Lower leg skin (tissue), 4 donors: Measurements from ENCODE around the gene NDUFA5. TPM values are rescaled to one million over a fixed set of nuclear protein-coding genes. Genes with fewer than 3 reads are reported as not detected.

Source experiments
- DNase-seq, 2 donors: peaks; one replicate each; pipeline ENCODE4 v3.0.0-alpha.2; 2019; ENCODE audit warnings: low spot score in 2 of 2
- H3K4me3 ChIP-seq: fragments of 200-600 bp; sonication (generic); 2 replicates; pipeline ENCODE4 v1.5.1; 2017; ENCODE audit warnings: mild to moderate bottlenecking, low read depth; ENCODE audit not compliant: poor library complexity, severe bottlenecking
- POLR2A ChIP-seq, 2 donors: fragments of 450-650 bp; IDR thresholded peaks; one replicate each; pipeline ENCODE4 v1.6.1; 2016 to 2017; ENCODE audit warnings: antibody characterized with exemption in 2 of 2, mild to moderate bottlenecking in 1 of 2, moderate library complexity in 1 of 2
- WGBS, 2 donors: methylation state at CpG; one replicate each; pipeline ENCODE4 v1.1.5; 2018; 5-methylcytosine and 5-hydroxymethylcytosine counted together
- intact Hi-C: fragments of 100-400 bp; cut with DNase I; formaldehyde crosslinking; loops from one replicate; pipeline ENCODE4 v1.15.0; 2023; ENCODE audit warnings: low total_unique reads
- total RNA-seq, 4 donors: library from RNA; depleted of rRNA; stranded (reverse); fragments of >200 nt; gene quantifications; one replicate each; pipeline ENCODE4 v1.1.0, GENCODE V29; 2016
- TF ChIP-seq, protein P1 (sequence below), 3 donors: fragments of 450-650 bp; IDR thresholded peaks; one replicate each; pipeline ENCODE4 v1.5.1; 2016; ENCODE audit warnings: antibody characterized with exemption in 3 of 3, mild to moderate bottlenecking in 3 of 3, moderate library complexity in 2 of 3

Gene NDUFA5
- total RNA-seq, 4 donors from 2014 or later = 24.9 to 41.9 (median 26.6) TPM

DNA sequence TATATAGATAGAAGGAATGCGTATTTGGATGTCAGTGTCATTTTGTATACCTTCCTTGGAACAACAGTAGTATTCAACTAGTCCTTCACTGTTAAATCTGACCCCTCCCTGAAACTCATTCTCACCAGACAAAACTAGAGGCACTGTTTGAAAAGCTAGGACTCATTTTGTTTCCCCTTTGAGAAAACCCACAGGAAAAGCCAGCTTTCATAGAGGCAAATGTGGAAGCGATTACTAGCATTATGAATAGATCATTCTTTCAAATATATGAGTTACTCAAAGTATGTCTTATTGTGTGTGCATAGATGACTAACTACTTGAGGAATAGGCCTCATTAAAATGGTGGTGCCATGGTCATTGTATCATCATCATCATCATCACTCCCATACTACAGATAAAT is 42.1 kb upstream of the NDUFA5 start:
- DNase-seq = no peak
- TF ChIP-seq POLR2A (IDR thresholded peaks at IDR 0.05) = no peak
- TF ChIP-seq, protein P1, sequence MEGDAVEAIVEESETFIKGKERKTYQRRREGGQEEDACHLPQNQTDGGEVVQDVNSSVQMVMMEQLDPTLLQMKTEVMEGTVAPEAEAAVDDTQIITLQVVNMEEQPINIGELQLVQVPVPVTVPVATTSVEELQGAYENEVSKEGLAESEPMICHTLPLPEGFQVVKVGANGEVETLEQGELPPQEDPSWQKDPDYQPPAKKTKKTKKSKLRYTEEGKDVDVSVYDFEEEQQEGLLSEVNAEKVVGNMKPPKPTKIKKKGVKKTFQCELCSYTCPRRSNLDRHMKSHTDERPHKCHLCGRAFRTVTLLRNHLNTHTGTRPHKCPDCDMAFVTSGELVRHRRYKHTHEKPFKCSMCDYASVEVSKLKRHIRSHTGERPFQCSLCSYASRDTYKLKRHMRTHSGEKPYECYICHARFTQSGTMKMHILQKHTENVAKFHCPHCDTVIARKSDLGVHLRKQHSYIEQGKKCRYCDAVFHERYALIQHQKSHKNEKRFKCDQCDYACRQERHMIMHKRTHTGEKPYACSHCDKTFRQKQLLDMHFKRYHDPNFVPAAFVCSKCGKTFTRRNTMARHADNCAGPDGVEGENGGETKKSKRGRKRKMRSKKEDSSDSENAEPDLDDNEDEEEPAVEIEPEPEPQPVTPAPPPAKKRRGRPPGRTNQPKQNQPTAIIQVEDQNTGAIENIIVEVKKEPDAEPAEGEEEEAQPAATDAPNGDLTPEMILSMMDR (IDR thresholded peaks at IDR 0.05) = no peak
- intact Hi-C loops = no loop called here
- WGBS, 2 donors = 86 to 89% methylated on average over 2 of the region's 2 CpGs
- H3K4me3 ChIP-seq = no peak overlapping the region

DNA sequence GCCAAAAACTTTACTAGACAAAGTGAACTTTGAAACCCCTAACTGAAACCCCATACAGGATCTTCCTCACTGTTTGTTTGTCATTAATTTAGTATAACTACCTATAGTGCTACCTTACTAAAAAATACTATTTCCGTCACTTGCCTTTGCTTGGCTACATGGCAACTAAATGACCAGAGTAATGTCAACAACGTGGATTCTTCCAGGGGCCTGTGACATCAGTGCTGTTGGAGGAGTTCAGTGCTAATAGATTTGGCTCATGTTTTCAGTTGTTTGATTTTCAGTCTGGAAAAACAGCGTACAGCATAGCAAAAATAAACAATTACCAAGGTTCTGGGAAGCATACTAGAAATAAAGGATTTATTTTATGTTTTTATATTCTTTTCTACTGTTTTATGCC is 41.0 kb upstream of the NDUFA5 start:
- TF ChIP-seq, protein P1 (IDR thresholded peaks at IDR 0.05) = no peak
- no peak for TF ChIP-seq POLR2A (IDR thresholded peaks at IDR 0.05)
- 70 to 72% methylated on average over 3 of the region's 3 CpGs for WGBS, 2 donors
- no peak for DNase-seq
- H3K4me3 ChIP-seq = no peak overlapping the region
- intact Hi-C loops = no loop called here

DNA sequence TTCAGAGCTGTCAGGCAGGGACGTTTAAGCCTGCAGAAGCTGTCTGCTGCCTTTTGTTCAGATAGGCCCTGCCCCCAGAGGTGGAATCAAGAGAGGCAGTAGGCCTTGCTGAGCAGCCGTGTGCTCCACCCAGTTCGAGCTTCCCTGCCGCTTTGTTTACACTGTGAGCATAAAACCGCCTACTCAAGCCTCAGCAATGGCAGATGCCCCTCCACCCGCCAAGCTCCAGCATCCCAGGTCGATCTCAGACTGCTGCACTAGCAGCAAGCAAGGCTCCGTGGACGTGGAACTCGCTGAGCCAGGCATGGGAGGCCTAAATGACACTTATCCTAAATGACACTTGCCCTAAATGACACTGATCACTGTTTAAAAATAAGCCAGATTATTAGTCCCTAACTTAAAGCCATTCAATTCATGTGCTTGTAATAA is 37.2 kb upstream of the NDUFA5 start:
- no peak for DNase-seq
- intact Hi-C loops = no loop called here
- TF ChIP-seq POLR2A (IDR thresholded peaks at IDR 0.05) = no peak
- TF ChIP-seq, protein P1 (IDR thresholded peaks at IDR 0.05) = no peak
- 51 to 64% methylated on average over 9 to 10 of the region's 10 CpGs for WGBS, 2 donors
- H3K4me3 ChIP-seq = no peak overlapping the region

DNA sequence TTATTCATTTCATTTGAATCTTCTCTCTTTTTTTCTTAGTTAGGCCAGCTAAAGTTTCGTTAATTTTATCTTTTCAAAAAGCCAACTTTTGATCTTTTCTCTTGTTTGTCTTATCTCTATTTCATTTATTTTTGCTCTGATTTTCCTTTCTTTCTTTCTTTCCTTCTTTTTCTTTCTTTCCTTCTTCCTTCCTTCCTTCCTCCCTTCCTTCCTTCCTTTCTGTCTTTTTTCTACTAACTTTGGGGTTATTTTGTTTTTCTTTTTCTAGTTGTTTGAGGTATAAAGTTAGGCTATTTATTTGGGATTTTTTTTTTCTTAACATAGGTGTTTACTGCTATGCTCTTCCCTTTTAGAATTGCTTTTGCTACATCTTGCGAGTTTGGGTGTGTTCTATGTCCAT is 30.8 kb upstream of the NDUFA5 start:
- H3K4me3 ChIP-seq = no peak overlapping the region
- 88 to 94% methylated on average over 2 of the region's 2 CpGs for WGBS, 2 donors
- intact Hi-C loops = loop anchor here (10.0 kb wide), 1 partner anchor 84 kb away; no protein-coding TSS in a partner anchor
- DNase-seq = no peak
- no peak for TF ChIP-seq POLR2A (IDR thresholded peaks at IDR 0.05)
- TF ChIP-seq, protein P1 (IDR thresholded peaks at IDR 0.05) = no peak

DNA sequence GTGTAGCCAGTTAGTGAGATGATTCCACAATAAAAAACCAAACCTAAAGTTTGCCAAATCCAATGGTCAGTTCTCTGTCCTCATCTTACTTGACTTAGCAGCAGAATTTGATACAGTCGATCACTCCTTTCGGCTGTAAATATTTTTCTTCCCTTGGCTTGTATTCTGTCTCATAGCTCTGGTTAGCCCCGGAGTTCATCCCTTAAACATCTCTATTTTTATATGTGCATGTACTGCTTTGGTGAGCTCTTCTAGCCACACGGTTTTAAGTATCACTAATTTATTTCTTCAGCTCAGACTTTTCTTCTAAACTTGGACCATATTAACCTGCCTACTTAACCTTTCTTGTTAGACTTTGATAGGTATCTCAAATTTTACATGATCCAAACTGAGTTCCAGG is 26.2 kb upstream of the NDUFA5 start:
- intact Hi-C loops = loop anchor here (10.0 kb wide), 1 partner anchor 79 kb away; no protein-coding TSS in a partner anchor
- 85 to 88% methylated on average over 4 of the region's 4 CpGs for WGBS, 2 donors
- no peak overlapping the region for H3K4me3 ChIP-seq
- TF ChIP-seq POLR2A (IDR thresholded peaks at IDR 0.05) = no peak
- TF ChIP-seq, protein P1 (IDR thresholded peaks at IDR 0.05) = no peak
- no peak for DNase-seq

DNA sequence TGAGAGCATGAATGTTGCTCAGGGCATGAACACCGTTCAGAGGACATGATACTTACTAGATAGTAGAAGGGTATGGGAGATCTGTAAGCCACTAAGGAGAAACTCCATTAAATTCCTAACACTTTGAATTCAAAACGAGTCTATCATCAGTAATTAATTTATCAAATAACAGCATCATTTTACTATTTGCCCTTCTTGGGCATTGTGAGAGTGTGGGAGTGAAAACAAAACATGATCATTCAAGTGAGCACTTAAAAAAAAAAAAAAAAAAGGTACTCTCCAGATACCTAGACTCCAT is 23.5 kb upstream of the NDUFA5 start:
- intact Hi-C loops = loop anchor here (10.0 kb wide), 1 partner anchor 76 kb away; no protein-coding TSS in a partner anchor
- 17 to 27% methylated on average over 2 of the region's 2 CpGs for WGBS, 2 donors

More for the DNA sequence above, 23.5 kb upstream of the NDUFA5 start:
- no peak overlapping the region for H3K4me3 ChIP-seq
- TF ChIP-seq, protein P1 (IDR thresholded peaks at IDR 0.05) = no peak
- no peak for TF ChIP-seq POLR2A (IDR thresholded peaks at IDR 0.05)
- DNase-seq = no peak
